ENCODE data around the gene STX7.

The STX7 gene

DNA sequence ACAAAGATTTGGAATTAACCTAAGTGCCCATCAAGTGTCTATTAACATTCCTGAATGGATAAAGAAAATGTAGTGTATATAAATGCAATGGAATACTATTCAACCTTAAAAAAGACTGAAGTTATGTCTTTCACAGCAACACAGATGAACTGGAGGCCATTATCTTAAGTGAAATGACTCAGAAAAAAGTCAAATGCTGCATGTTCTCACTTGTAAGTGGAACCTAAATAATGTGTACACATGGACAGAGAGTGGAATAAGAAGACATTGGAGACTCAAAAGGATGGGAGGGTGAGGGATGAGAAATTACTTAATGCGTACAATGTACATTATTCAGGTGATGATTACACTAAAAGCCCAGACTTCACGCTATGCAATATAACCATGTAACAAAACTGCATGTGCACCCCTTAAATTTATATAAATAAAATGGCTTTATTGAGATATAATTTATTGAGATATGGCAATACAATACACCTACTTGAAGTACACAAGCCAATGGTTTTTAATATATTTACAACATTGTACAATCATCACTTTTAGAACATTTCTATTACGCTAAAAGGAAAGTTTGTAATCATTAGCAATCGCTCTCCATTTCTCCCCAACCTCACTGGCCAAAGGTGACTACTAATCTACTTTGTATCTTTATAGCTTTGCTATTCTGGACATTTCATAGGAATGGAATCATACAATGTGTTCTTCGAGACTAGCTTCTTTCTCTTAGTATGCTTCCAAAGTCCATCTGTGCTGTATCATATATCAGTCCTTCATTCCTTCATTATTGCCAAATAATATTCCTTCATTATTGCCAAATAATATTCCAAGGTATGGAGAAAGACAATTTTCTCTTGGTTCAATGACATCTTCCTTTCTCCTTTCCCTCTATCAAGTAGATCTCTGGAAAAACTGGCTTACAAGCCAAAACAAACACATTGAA, 5.8 kb downstream of the STX7 start:
- no peak for DNase-seq (ENCODE audit: low read depth in 2 of 2)

DNA sequence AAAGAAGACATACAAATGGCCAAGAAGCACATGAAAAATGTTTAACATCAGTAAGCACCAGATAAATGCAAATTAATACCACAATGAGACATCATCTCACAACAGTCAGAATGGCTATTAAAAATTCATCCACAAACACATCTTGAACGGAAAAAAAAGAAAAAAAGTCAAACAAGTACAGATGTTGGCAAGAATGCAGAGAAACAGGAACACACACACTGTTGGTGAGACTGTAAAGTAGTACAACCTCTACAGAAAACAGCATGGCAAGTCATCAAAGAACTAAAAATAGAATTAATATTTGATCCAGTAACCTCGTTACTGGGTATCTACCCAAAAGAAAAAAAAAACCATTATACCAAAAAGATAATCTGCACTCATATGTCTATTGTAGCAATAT, 6.5 kb downstream of the STX7 start:
- no peak for DNase-seq (ENCODE audit: low read depth in 2 of 2)

DNA sequence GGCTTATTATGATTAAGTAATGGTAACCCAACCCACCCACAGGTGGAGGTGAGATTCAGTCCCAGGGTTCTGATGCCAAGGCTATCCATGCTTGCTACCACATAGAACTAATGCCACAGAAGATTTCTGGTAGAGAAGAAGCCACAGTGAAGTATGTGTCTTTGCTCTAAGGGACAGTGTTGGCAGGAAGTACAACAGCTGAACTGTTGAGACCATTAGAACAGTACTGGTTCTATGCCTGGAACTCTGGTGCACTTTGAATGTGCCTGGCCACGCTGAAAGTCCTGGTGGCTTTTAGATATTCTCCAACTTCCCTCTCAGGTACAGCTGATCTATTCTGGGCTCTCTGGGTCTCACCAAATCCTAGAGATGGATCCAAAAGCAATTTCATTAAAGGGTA, 7.8 kb downstream of the STX7 start:
- DNase-seq (ENCODE audit: low read depth in 2 of 2): no peak

DNA sequence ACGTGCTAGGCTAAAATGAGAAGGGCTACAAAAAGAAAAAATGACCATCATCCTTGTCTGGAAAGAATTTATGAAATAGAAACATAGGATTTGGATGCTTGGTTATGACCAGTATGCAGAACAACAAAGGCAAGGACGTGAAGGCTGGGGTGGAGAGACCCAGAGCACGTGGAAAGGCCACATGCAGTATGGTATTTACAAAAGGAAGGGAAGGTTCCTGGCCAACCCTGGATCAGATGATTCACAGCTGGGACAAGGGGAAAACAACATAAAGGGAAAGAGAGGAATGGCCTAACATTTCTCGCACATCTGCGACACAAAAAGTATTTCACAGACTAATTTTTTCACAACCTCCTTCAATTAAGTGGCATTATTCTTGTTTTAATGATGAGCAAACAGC, 8.2 kb downstream of the STX7 start:
- DNase-seq (ENCODE audit: low read depth in 2 of 2): no peak

DNA sequence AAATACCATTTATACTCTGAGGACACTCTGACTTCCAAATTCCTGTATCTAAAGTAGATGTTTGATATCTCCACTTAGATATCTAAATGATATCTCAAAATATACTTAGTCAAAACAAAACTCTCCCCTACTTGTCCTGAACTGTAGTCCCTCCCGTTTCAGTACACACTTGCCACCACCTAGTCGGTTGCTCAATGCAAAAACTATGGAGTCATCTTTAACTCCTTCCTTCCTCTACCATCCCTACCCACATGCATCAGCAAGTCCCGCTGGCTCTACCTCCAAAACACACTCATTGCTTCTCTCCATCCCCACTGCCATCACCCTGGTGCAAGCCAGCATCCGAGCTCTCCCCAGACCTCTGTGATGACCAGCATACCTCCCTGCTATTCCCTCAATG, 13.2 kb downstream of the STX7 start:
- no peak for DNase-seq (ENCODE audit: low read depth in 2 of 2)

DNA sequence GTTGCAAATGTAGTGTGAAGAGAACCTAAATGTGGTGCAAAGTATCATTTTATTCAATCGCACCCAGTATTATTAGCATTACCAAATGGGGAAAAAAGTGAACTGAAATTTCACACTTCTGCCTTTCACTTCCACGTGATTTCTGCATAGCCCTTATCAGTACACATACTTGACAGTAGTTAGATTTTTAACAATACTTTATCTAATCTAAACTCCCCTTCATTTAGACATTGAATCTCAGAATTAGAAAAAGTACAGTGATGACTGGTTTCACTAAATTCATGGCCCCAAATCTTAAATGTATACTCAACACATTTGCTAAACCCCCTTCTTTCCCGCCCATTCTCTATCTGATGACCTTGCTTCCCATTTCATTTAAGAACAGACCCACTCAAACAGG, 14.3 kb downstream of the STX7 start:
- DNase-seq (ENCODE audit: low read depth in 2 of 2): no peak

DNA sequence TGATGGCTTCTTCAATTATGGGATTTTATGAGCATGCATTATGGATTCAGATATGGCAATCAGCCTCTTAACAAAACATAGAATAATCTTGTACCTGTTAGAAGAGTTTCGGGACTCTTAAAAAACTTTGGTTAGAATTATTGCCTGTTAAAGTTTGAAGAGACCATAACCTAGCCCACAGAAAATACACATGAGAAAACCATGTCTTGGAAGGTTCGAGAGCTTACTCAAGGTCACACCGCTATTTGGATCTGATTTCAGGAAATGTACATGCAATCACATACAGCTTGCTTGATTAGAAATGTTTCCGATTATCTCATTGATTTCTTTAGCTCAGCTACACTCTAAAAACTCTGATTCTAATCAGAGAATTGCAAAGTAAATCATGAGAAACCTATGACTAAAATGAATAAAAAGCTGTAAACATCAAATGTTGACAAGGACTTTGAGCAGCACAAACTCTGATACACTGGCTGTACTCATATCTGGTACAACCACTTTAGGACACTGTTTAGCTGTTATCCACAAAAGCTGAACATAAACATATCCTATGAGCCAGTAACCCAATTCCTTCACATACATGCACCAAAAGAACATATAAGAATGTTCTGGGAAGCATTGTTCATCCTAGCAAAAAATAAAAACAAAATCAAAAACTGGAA, 16.3 kb downstream of the STX7 start:
- DNase-seq (ENCODE audit: low read depth in 2 of 2): no peak

DNA sequence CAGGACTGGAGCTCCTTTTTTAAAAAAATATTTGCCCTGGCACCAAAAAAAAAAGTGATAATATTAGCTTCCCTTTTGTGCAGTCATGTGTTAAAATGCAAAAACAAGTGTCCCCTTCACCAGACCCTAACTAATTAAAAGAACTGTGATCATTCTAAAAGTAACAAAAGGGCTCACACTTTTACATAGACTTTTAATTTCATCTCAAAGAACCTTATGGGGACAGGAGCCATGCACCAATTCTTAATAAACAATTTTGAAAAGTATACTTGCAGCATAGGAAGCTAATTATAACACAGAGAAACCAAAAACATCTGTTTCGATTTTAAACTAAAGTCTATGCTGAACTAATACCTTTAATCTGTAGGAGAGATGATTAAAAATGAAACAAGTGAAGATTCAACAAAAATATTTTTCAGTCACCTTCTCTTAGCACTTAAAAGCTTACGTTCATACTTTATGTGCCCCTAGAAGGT, 17.3 kb downstream of the STX7 start:
- no peak for DNase-seq (ENCODE audit: low read depth in 2 of 2)

DNA sequence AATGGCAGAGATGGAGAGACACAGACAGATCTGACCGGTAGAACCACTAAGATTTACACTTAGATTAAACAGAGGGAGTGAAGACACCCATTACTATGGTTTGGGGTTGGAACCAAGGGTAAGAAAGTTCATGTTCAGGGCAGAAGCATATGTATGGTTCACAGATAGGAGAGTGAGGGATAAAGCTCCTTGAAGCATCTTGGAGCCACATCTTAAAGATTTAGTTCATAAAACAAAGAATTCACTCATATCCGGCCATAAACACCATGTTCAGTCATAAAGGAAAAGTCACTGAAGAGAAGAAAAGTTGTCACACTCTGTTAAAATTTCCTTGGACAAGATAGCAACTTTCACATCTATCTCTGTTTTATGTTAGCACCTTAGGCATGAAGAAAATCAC, 18.0 kb downstream of the STX7 start:
- no peak for DNase-seq (ENCODE audit: low read depth in 2 of 2)

DNA sequence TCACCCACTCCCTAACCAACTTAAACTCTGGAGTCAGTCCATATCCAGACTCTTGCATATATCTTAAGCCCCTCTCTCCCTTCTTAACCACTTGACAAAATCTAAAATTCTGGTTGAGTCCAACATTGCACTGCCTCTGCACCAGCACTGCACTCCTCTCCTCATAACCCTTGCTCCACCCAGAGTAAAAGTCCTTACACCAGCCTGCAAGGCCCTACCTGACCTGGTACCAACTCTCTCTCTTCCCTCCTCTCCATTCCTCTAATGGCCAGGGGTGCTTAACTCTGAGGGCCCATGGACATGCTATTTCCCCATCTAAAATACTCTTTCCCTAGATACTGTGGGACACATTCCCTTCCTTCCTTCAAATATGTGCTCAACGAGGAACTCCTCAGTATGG, 21.0 kb downstream of the STX7 start:
- DNase-seq (ENCODE audit: low read depth in 2 of 2): no peak

DNA sequence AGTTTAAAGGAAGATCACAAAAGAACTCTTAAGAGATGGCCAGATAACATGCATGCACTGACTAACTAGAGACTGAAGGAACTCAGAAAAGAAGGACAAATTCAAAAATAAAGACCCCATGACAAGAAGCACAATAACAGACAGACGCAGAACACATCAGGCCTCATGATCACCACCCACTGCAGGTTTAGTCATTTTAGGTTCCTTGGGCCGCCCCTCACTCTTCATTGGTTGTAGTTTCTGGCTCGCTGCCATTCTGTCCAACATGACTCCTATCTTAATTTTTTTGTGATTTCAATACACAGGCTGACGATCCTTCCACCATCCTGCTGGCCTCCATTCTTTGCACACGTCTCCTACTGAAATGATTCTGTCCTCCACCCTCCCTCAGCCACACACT, 21.6 kb downstream of the STX7 start:
- DNase-seq (ENCODE audit: low read depth in 2 of 2): no peak

DNA sequence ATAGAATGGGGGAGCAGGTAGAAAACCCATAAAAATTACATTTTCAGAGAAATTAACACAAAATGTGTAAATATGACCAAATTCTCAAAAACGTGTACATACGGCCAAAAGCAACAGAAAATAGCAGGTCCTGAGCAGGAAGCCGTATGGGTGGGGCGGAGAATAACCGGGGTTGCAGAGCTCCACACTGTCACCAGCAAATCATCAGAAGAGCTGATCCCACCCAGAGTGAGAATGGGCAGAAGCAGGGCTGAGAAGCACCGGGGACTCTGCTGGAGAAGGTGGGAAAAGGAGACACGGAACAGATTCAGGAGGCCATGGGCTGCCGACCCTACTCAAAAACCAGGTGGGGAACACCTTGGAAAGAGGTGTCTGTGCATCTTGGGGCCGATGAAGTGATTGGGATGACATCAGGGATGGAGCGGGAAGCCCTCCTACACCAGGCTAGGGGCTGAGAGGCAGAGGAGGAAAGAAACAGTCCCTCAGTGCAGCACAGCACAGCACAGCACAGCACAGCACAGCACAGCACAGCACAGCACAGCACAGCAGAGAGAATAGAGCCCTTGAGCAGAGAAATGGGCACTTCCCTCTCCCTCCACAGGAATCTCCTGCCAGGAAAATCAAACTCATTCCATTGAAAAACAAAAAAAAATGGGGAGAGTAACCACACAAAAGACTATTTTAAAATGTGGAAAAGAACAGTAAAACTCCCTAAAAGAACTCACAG, 22.3 kb downstream of the STX7 start:
- no peak for DNase-seq (ENCODE audit: low read depth in 2 of 2)

DNA sequence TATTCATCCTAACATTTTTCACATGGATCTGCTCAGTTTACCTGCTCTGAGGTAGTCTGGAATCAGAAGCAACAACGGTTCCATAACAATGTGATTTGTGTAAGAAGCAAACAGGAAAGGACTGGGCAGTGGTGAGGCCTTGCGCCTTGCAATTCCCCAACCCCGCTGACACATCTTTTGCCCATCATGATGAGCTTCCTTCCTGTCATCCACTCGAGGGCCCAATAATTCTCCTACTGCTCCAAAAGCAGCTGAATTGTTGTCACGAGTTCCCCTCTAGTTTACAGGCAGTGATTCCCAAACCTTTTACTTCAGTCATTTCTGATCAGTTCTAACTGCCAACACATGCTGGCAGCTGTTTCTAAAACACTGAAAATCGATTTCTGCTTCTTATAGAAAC, 22.9 kb downstream of the STX7 start:
- no peak for DNase-seq (ENCODE audit: low read depth in 2 of 2)

DNA sequence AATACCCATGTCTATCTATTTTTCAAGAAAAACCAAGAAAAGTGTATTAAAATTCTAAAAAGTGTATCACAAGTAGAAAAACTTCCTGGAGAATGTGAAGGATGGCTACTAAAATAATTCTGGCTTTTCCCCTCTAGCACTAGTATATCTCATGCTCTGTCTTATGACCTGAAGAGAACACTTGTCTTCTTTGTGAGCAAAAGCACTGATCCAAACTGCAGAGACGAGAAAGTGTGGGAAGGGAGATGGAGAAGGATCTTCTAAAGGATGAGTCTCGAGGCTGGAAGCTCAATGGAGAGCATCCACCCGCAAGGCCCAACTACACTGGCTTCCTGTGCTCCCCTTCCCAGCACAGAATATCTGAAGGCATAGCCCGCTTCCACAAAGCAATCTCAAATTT, 23.5 kb downstream of the STX7 start:
- no peak for DNase-seq (ENCODE audit: low read depth in 2 of 2)

DNA sequence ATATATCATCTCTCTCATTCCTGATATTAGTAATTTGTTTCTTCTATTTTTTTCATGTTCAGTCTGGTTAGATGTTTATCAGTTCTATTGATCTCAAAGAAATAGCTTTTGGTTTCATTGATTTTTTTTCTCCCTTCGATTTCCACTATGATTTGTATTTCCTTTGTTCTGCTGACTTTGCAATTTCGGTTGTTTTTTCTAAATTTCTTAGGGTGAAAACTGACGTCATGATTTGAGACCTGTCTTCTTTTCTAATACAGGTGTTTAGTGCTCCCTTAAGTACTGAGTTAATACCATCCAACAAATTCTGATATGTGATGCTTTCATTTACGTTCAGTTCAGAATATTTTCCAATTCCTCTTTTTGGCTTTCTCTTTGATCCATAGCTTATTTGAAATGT, 25.2 kb downstream of the STX7 start:
- DNase-seq (ENCODE audit: low read depth in 2 of 2): no peak

DNA sequence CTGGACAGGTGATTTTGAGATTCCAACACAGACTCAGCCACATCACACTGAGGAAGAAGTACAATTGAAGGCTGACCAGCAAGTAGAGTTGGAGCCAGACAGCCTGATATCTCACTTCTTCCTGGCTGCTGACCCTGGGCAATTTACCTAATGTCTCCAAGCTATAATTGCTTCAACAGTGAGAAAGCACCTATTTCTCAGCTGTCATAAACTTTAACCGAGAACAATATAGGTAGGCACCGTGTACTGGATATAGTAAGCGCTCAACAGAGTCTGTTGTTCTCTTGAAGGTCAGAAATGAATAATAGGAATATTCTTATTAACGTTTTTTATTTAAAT, 28.3 kb downstream of the STX7 start:
- no peak for DNase-seq (ENCODE audit: low read depth in 2 of 2)

DNA sequence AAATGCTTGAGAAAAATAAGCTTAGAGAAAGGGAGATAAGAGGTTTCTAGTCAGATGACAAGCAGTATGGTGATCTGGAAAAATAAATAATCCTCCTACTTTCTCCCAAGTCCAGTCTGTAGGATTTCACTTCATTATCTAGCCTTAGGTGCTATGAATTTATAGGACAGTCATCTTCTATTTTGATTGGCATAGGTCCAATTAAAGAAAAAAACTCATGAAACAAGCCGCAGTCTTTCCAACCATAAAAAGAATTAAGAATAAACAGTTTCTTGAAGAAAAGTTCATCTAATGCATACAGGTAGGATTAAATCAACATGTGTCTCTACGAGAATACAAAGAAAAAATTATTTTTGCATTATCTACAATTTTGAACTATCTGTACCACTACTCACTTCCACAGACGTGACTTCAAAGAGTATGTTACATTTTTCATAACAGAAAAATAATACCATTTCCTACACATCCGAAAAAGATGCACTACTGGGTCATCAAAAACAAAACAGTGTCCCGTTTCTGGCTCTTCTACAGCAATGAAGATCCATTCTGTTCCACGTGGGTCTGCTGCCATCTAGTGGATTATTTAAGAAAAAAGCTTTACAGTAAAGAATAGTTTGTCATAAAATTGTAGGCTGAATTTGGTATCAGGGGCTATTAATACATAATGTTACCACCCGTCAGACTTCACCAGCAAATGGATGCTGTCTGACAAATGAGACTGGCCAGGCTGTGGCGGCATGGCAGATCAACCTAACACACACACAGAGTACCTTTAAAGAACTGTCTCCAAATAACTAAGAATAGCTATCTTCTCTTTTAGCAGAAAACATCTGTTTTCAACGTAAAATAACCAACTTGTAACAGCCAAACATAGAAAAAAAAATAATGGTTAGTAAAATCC, 28.9 kb downstream of the STX7 start:
- DNase-seq (ENCODE audit: low read depth in 2 of 2): peak in 1 of 2 experiments; percentile 52

DNA sequence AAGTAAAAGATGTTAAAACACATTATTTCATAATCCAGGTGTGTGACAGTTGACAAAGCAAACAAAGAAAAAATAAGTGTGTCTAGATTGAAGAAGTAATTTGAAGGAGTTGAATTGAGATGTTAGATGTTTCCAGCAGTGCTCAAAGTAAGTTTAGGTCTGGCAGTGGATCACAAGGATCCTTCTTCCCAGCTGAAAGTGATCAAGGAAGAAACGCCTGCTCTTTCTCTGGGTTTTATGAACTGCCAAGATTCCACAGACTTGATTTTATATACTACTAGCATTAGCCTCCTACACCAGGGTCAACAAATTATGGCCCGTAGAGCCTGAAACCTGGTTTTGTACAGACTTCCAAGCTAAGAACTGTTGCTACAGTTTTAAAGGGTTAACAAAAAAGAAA, 30.3 kb downstream of the STX7 start:
- no peak for DNase-seq (ENCODE audit: low read depth in 2 of 2)

DNA sequence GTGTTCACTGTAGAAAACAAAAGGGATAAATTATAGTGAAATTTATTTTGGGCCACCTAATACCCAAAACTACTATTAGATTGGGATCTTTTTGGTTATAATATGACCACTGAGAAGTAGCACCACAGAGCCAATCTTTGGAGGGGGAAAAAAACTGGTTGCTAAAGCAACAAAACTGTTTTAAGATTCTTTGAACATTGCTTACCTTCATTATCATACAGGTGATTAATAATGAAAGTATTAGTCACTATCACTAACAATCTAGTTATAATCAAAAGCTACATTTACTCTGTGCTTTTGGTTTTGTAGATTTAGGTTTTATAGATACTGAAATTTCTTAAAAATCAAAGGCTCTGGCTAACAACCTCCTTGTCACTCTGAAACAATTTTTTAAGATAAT, 31.7 kb downstream of the STX7 start:
- no peak for DNase-seq (ENCODE audit: low read depth in 2 of 2)

DNA sequence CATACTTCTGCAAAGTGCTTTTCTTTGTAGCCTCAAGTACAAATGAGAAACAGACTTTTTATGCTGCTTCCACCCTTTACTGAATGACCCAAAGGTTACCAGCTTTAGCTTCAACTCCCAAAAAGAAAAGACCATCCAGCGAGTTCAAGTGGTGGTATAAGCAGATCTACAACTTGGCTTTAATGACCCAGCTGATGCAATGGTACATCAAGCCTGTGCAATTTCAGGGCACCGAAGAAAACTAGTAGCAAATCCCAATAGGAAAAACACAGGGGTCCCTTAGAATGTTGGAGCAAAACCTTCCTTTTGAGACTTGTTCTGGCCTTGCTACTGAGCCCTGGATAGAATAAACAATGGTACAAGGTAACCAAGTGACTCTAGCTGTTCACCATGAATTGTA, 33.8 kb downstream of the STX7 start:
- DNase-seq (ENCODE audit: low read depth in 2 of 2): no peak

DNA sequence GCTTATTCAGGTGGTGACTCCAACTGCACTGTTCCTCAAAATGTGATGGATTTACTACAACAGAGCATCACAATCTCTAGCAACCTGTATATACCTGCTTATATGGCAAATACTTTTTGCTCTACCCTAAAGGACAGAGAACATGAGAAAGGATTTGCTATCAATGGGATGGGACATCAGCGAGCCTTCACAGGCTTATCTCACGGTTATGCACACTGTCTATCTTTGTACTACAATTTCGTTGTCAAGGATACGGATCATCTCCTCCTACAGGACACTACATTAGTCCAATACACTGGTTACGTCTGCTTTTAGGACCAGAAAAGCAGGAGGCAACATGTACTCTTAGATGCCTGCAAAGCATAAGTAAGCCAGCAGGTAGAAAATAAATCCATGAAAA, 34.2 kb downstream of the STX7 start:
- no peak for DNase-seq (ENCODE audit: low read depth in 2 of 2)

DNA sequence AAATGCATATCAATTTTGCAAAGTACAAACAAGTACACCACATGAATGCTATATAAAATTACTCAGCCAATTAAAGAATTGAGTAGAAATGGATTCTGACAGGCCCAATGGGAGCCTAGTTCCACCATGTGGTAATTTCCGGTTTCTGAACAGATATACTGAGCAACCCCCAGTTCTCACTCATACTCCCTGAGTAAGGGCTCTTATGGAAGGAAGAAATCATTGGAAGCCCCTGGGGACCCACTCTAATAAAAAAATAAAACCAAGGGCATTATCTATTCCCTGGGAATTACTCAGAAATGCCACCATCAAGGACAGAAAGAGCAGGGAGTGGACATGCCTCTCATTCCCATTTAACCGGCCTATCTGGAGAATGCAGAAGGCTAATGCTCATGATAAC, 34.6 kb downstream of the STX7 start:
- DNase-seq (ENCODE audit: low read depth in 2 of 2): no peak

All from fibroblast of skin of left quadriceps (primary cell).